PC-9 (cell line): ENCODE results near the gene BCAR3.

Experiments
- CTCF ChIP-seq: fragments of 200-600 bp; sonication (generic); conservative IDR thresholded peaks from 2 replicates; pipeline ENCODE4 v1.6.1; 2017; ENCODE audit warnings: mixed run types, antibody characterized with exemption, mild to moderate bottlenecking, moderate library complexity
- EZH2 ChIP-seq: fragments of 200-600 bp; sonication (generic); IDR thresholded peaks from 2 replicates; pipeline ENCODE4 v1.8.0; 2017; ENCODE audit warnings: antibody characterized with exemption, low read depth

GRCh38 chr1:93680076-93680419 is 1.6 kb downstream of the BCAR3 start:
- no peak for TF ChIP-seq CTCF
- no peak for TF ChIP-seq EZH2
